ENCODE measurements around the gene FILIP1L. TPM values are rescaled to one million over a fixed set of nuclear protein-coding genes. Genes with fewer than 3 reads are reported as not detected.

Gene FILIP1L
- total and polyA plus RNA-seq, 2 donors (not counting 1 experiment from before 2014, with no cell fraction given), result 0.32 to 0.48 TPM

GRCh38 chr3:99958222-99958912 lies 155.9 kb downstream of the FILIP1L start:
- CTCF ChIA-PET, result no interaction called here
- no peak overlapping the region for H3K27ac Mint-ChIP-seq
- TF ChIP-seq EZH2 (IDR thresholded peaks at IDR 0.05; ENCODE audit: borderline replicate concordance, insufficient read depth, low read depth, low read length, poor library complexity, severe bottlenecking), result no peak
- TF ChIP-seq CTCF (IDR thresholded peaks at IDR 0.05), result no peak
- Histone ChIP-seq H2AFZ (ENCODE audit: insufficient read depth, low read depth, low read length, poor library complexity, severe bottlenecking) (no peak overlapping the region), H3K9ac (ENCODE audit: low read length) (no peak overlapping the region), H3K4me3 (ENCODE audit: control extremely low read depth in 1 of 5, extremely low read depth in 1 of 5, insufficient read depth in 1 of 5, low read depth in 2 of 5, low read length in 4 of 5) (no peak overlapping the region), H3K27ac (ENCODE audit: low read length in 2 of 2) (no peak overlapping the region), H3K27me3 (replicated peaks in 1 of 4; ENCODE audit: control extremely low read depth in 1 of 4, control insufficient read depth in 3 of 4, insufficient read depth in 4 of 4, low read length in 3 of 4) (no peaks in the 10 kb centered on the region), H3K9me3 (ENCODE audit: control extremely low read depth in 1 of 3, control insufficient read depth in 2 of 3, insufficient read depth in 1 of 3, low read length in 2 of 3) (no peaks in the 10 kb centered on the region), H3K4me1 (ENCODE audit: control insufficient read depth in 2 of 2, insufficient read depth in 2 of 2, low read length in 2 of 2) (no peaks in the 10 kb centered on the region), H3K79me2 (ENCODE audit: control insufficient read depth, insufficient read depth, low read length) (no peaks in the 10 kb centered on the region), H3K4me2 (replicated peaks; ENCODE audit: low read depth, low read length, poor library complexity, severe bottlenecking) (no peak overlapping the region), H4K20me1 (ENCODE audit: control insufficient read depth, insufficient read depth, low read length, poor library complexity, severe bottlenecking) (no peaks in the 10 kb centered on the region), H3K36me3 (replicated peaks in 1 of 2; ENCODE audit: control extremely low read depth in 1 of 2, control insufficient read depth in 1 of 2, extremely low read depth in 1 of 2, insufficient read depth in 2 of 2, low read length in 1 of 2) (no peaks in the 10 kb centered on the region)
- H3K9me3 Mint-ChIP-seq (ENCODE audit: insufficient read depth), result no peaks in the 10 kb centered on the region
- H3K4me1 Mint-ChIP-seq, result peaks cover 23% of the 10 kb centered on the region
- H3K27me3 Mint-ChIP-seq, result no peaks in the 10 kb centered on the region
- WGBS (ENCODE audit: insufficient coverage), result 89% methylated on average over 2 of the region's 3 CpGs
- intact Hi-C loops (cut with micrococcal nuclease), result no loop called here
- ATAC-seq (ENCODE audit: low read depth), result no peak
- H3K4me3 Mint-ChIP-seq, result no peak overlapping the region
- DNase-seq, result no peak
- POLR2A ChIA-PET, result interaction anchor here (0.6 kb wide), 1 partner anchor 106 kb away, joined by 4 read pairs; no protein-coding TSS in a partner anchor

GRCh38 chr3:99957151-99957796 lies 157.0 kb downstream of the FILIP1L start:
- no peaks in the 10 kb centered on the region for H3K9me3 ChIP-seq (ENCODE audit: control extremely low read depth in 1 of 3, control insufficient read depth in 2 of 3, insufficient read depth in 1 of 3, low read length in 2 of 3)
- TF ChIP-seq EZH2 (IDR thresholded peaks at IDR 0.05; ENCODE audit: borderline replicate concordance, insufficient read depth, low read depth, low read length, poor library complexity, severe bottlenecking) (no peak), CTCF (IDR thresholded peaks at IDR 0.05) (no peak)
- Mint-ChIP-seq H3K4me3 (no peak overlapping the region), H3K27me3 (no peaks in the 10 kb centered on the region), H3K4me1 (peaks cover 26% of the 10 kb centered on the region), H3K9me3 (ENCODE audit: insufficient read depth) (no peaks in the 10 kb centered on the region), H3K27ac (no peak overlapping the region)
- H3K79me2 ChIP-seq (ENCODE audit: control insufficient read depth, insufficient read depth, low read length), result no peaks in the 10 kb centered on the region
- H3K9ac ChIP-seq (ENCODE audit: low read length), result no peak overlapping the region
- no peaks in the 10 kb centered on the region for H3K27me3 ChIP-seq (replicated peaks in 1 of 4; ENCODE audit: control extremely low read depth in 1 of 4, control insufficient read depth in 3 of 4, insufficient read depth in 4 of 4, low read length in 3 of 4)
- no peaks in the 10 kb centered on the region for H3K36me3 ChIP-seq (replicated peaks in 1 of 2; ENCODE audit: control extremely low read depth in 1 of 2, control insufficient read depth in 1 of 2, extremely low read depth in 1 of 2, insufficient read depth in 2 of 2, low read length in 1 of 2)
- POLR2A ChIA-PET, result interaction anchor here (0.6 kb wide), 1 partner anchor 529 kb away, joined by 5 read pairs; no protein-coding TSS in a partner anchor
- no peak overlapping the region for H3K27ac ChIP-seq (ENCODE audit: low read length in 2 of 2)
- WGBS (ENCODE audit: insufficient coverage), result no CpG with 5 or more reads among the region's 4 CpGs
- intact Hi-C loops (cut with micrococcal nuclease), result no loop called here
- CTCF ChIA-PET, result no interaction called here
- no peaks in the 10 kb centered on the region for H3K4me1 ChIP-seq (ENCODE audit: control insufficient read depth in 2 of 2, insufficient read depth in 2 of 2, low read length in 2 of 2)
- no peak overlapping the region for H3K4me2 ChIP-seq (replicated peaks; ENCODE audit: low read depth, low read length, poor library complexity, severe bottlenecking)
- no peak overlapping the region for H3K4me3 ChIP-seq (ENCODE audit: control extremely low read depth in 1 of 5, extremely low read depth in 1 of 5, insufficient read depth in 1 of 5, low read depth in 2 of 5, low read length in 4 of 5)
- ATAC-seq (ENCODE audit: low read depth), result no peak
- DNase-seq, result no peak
- no peak overlapping the region for H2AFZ ChIP-seq (ENCODE audit: insufficient read depth, low read depth, low read length, poor library complexity, severe bottlenecking)
- no peaks in the 10 kb centered on the region for H4K20me1 ChIP-seq (ENCODE audit: control insufficient read depth, insufficient read depth, low read length, poor library complexity, severe bottlenecking)

All from B cell (primary cell).